ENCODE measurements around the gene TMC1.

DNA sequence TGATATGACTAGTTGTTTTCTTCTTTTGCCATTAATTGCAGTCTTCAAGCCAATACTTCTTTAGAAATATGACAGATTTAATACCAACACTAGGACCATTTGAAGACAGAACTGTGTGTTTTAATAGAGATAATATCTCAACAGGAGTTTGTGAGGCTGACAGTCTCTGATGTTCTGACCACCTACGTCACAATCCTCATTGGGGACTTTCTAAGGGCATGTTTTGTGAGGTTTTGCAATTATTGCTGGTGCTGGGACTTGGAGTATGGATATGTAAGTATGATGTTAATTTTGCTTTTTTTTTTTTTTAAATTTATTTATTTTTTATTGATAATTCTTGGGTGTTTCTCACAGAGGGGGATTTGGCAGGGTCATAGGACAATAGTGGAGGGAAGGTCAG, 283.8 kb downstream of the TMC1 start:
- TF ChIP-seq EZH2 (IDR thresholded peaks at IDR 0.05; ENCODE audit: low read depth, low read length, severe bottlenecking) (no peak), TAF1 (IDR thresholded peaks at IDR 0.05; ENCODE audit: low read depth, low read length) (no peak), CTCF (IDR thresholded peaks at IDR 0.05; ENCODE audit: control extremely low read depth in 1 of 3, insufficient read depth in 1 of 3, low read depth in 1 of 3, low read length in 3 of 3) (no peak)

Measured in H1 (cell line).